Lung (tissue), 12 donors: Measurements from ENCODE around the gene FLRT2. TPM values are rescaled to one million over a fixed set of nuclear protein-coding genes. Genes with fewer than 3 reads are reported as not detected.

ENCODE experiments used
- ATAC-seq: fragments of 200-7000 bp; cut with Tn5 transposase; one replicate; pipeline ENCODE4 v1.9.1; 2020; ENCODE audit warnings: moderate number of reproducible peaks; ENCODE audit not compliant: insufficient read depth, low FRiP score
- DNase-seq, 3 donors: peaks; one replicate each; pipeline ENCODE4 v3.0.0-alpha.2; 2013 to 2017
- H3K27ac ChIP-seq, 2 donors: one replicate each; pipeline ENCODE4 v1.5.1; 2013; ENCODE audit warnings: mild to moderate bottlenecking in 2 of 2, moderate library complexity in 2 of 2, control low read depth in 1 of 2, inconsistent platforms in 1 of 2, low read depth in 1 of 2, low read length in 1 of 2
- H3K27me3 ChIP-seq, 3 donors: one replicate each; pipeline ENCODE4 v1.5.1; 2013; ENCODE audit warnings: low read length in 2 of 3; ENCODE audit not compliant: control insufficient read depth in 3 of 3, insufficient read depth in 3 of 3
- H3K36me3 ChIP-seq, 4 donors: one replicate each; pipeline ENCODE4 v1.5.1; 2013; ENCODE audit warnings: low read length in 4 of 4, mild to moderate bottlenecking in 1 of 4, moderate library complexity in 1 of 4; ENCODE audit not compliant: control insufficient read depth in 4 of 4, insufficient read depth in 4 of 4
- H3K4me1 ChIP-seq, 5 donors: one replicate each; pipeline ENCODE4 v1.5.1; 2013; ENCODE audit warnings: low read length in 5 of 5, mild to moderate bottlenecking in 2 of 5, moderate library complexity in 1 of 5; ENCODE audit not compliant: control insufficient read depth in 5 of 5, insufficient read depth in 5 of 5
- H3K4me3 ChIP-seq: one replicate; pipeline ENCODE4 v1.5.1; 2013; ENCODE audit warnings: mild to moderate bottlenecking, control low read depth, moderate library complexity
- H3K9ac ChIP-seq, 2 donors: one replicate each; pipeline ENCODE4 v1.5.1; 2013; ENCODE audit warnings: low read length in 2 of 2, control low read depth in 1 of 2; ENCODE audit not compliant: insufficient read depth in 1 of 2
- H3K9me3 ChIP-seq, 4 donors: one replicate each; pipeline ENCODE4 v1.5.1; 2013; ENCODE audit warnings: low read length in 3 of 4, mild to moderate bottlenecking in 1 of 4, moderate library complexity in 1 of 4; ENCODE audit not compliant: control insufficient read depth in 4 of 4, insufficient read depth in 3 of 4
- WGBS, 2 donors: extraction: QIAGEN DNeasy Blood & Tissue Kit; methylation state at CpG; one replicate each; pipeline ENCODE4 v1.1.7; 2013; 5-methylcytosine and 5-hydroxymethylcytosine counted together
- polyA plus RNA-seq, 2 donors: library from polyadenylated mRNA; stranded (reverse); fragments of 200-250 nt; gene quantifications; one replicate each; pipeline ENCODE4 v1.2.1, GENCODE V29; 2013
- total RNA-seq, 2 donors: library from RNA; depleted of rRNA in 1 of 2; stranded (reverse); fragments of >200 nt in 1 of 2; gene quantifications; one replicate each; pipeline ENCODE4 v1.2.1, GENCODE V29; 2014 to 2021
- TF ChIP-seq, protein P1 (sequence below): IDR thresholded peaks from 2 replicates; pipeline ENCODE4 v1.5.1; 2012; ENCODE audit warnings: mild to moderate bottlenecking; ENCODE audit errors: control extremely low read depth, extremely low read depth
- donor health status: control.
- donor health status: control.
- donor health status: Bipolar disorder and iron deficiency.
- donor health status: healthy.
- donor health status: DM: yes; HTN: yes; CAD: no.

The FLRT2 gene
- total and polyA plus RNA-seq, 4 donors, result 1.2 to 53.7 (median 8.8) TPM

DNA sequence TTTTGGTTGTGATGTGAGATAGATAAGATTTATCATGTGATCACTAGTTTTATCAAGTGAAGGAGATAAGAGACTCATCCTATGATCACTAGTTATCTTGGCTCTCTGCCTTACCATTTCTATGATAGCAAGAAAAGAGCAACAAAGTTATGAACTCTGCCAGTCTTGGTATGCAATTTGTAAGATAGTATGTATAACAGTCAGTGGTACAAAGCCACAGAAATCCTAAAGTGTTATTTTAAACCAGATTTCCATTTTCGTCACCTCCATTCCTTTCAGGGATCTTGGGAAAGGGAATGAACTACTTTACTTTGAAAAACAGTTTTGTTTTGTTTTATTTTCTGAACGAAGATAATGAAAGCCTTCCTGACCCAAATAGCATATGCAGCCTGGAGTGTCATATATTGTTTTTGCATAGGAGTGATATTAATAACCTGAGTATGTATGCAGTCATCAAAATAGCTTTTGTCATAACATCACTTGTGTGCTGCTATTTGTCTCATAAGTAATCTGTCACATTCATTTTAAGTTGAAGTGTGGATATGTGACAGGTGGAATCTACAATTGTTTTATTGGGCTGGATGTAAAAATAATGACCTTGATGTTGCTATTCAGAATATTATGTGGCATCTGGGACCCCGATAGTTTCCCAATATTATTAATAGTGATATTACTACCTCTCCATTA lies 35.0 kb downstream of the FLRT2 start:
- no peak for ATAC-seq

DNA sequence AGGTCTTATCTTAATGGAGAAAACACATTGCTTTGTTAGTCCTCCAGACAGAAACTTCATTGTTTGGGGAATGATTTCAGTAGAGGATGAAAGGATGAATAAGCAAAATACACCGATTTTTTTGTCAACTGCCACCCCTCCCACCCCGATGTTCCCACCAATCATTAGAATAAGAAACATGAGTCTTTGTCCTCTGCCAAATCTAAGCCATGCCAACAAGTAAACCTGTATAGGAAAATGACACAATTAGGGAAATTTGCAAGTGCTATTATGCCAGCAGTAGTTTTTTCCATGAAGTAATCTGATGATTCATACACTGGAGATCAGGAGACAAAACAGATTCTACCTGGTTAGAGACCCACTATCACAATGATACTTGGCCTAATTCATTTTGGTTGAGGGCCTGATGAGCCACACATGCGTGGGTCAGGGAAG lies 35.9 kb downstream of the FLRT2 start:
- ATAC-seq, result no peak
- no peak for DNase-seq
- 73 to 86% methylated on average over 3 of the region's 3 CpGs for WGBS, 2 donors
- TF ChIP-seq, protein P1, sequence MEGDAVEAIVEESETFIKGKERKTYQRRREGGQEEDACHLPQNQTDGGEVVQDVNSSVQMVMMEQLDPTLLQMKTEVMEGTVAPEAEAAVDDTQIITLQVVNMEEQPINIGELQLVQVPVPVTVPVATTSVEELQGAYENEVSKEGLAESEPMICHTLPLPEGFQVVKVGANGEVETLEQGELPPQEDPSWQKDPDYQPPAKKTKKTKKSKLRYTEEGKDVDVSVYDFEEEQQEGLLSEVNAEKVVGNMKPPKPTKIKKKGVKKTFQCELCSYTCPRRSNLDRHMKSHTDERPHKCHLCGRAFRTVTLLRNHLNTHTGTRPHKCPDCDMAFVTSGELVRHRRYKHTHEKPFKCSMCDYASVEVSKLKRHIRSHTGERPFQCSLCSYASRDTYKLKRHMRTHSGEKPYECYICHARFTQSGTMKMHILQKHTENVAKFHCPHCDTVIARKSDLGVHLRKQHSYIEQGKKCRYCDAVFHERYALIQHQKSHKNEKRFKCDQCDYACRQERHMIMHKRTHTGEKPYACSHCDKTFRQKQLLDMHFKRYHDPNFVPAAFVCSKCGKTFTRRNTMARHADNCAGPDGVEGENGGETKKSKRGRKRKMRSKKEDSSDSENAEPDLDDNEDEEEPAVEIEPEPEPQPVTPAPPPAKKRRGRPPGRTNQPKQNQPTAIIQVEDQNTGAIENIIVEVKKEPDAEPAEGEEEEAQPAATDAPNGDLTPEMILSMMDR, result no peak
- Histone ChIP-seq H3K27ac (no peak overlapping the region), H3K9me3 (no peaks in the 10 kb centered on the region), H3K4me1 (peaks cover 0 to 3% (median 0%) of the 10 kb centered on the region in 5 donors), H3K4me3 (no peak overlapping the region), H3K9ac (no peak overlapping the region), H3K27me3 (no peaks in the 10 kb centered on the region), H3K36me3 (peaks cover 0 to 3% (median 1%) of the 10 kb centered on the region in 4 donors)

More for the DNA sequence above, 35.0 kb downstream of the FLRT2 start:
- Histone ChIP-seq H3K27ac (no peak overlapping the region), H3K36me3 (peaks cover 0 to 3% (median 1%) of the 10 kb centered on the region in 4 donors), H3K9me3 (no peaks in the 10 kb centered on the region), H3K4me1 (peaks cover 0 to 3% (median 0%) of the 10 kb centered on the region in 5 donors), H3K4me3 (no peak overlapping the region), H3K9ac (no peak overlapping the region), H3K27me3 (no peaks in the 10 kb centered on the region)
- TF ChIP-seq, protein P1, result no peak
- WGBS, 2 donors, result 78 to 85% methylated on average over 3 of the region's 3 CpGs
- no peak for DNase-seq

DNA sequence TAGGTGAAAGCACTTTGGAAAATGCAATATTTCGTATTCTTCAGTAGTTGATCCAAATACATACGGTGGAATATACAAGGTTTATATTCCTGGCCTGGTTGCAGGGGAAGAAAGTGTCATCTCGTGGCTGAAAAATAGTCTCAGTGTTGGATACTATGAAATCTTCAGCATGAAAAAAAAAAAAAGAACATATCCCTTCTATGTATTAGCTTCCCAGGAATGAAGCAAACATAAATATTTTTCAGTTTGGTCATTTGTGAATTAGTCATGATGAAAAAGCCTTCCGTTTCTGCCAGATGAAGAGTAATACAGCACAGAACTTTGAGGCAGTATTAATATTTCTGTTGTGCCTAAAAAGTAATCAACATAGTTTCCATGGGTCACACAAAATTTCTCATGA lies 36.7 kb downstream of the FLRT2 start:
- no peak overlapping the region for H3K4me3 ChIP-seq
- no peak overlapping the region for H3K27ac ChIP-seq
- peaks cover 0 to 3% (median 0%) of the 10 kb centered on the region in 5 donors for H3K4me1 ChIP-seq
- TF ChIP-seq, protein P1, result no peak
- ATAC-seq, result peak; percentile 34
- 75 to 83% methylated on average over 3 of the region's 4 CpGs for WGBS, 2 donors
- no peaks in the 10 kb centered on the region for H3K9me3 ChIP-seq
- H3K27me3 ChIP-seq, result no peaks in the 10 kb centered on the region
- H3K36me3 ChIP-seq, result peaks cover 0 to 3% (median 1%) of the 10 kb centered on the region in 4 donors
- H3K9ac ChIP-seq, result no peak overlapping the region
- DNase-seq, result no peak
